Esophagus (tissue), 2 donors: Measurements from ENCODE around the gene KCNG2. TPM values are rescaled to one million over a fixed set of nuclear protein-coding genes. Genes with fewer than 3 reads are reported as not detected.

Experiments used
- H3K27ac ChIP-seq, 2 donors: one replicate each; pipeline ENCODE4 v1.5.1; 2013; ENCODE audit warnings: low read depth in 2 of 2, mild to moderate bottlenecking in 2 of 2, inconsistent platforms in 1 of 2, low read length in 1 of 2, moderate library complexity in 1 of 2
- H3K27me3 ChIP-seq, 2 donors: one replicate each; pipeline ENCODE4 v1.6.1; 2013; ENCODE audit warnings: low read length in 2 of 2, control low read depth in 1 of 2, mild to moderate bottlenecking in 1 of 2; ENCODE audit not compliant: insufficient read depth in 2 of 2, control insufficient read depth in 1 of 2
- H3K36me3 ChIP-seq, 2 donors: one replicate each; pipeline ENCODE4 v1.6.1; 2013; ENCODE audit warnings: low read length in 1 of 2; ENCODE audit not compliant: control insufficient read depth in 2 of 2, insufficient read depth in 2 of 2
- H3K4me1 ChIP-seq, 2 donors: one replicate each; pipeline ENCODE4 v1.6.1; 2013; ENCODE audit warnings: low read length in 1 of 2; ENCODE audit not compliant: control insufficient read depth in 2 of 2, insufficient read depth in 2 of 2
- H3K4me3 ChIP-seq, 2 donors: one replicate each; pipeline ENCODE4 v1.5.1; 2013; ENCODE audit warnings: low read length in 2 of 2, mild to moderate bottlenecking in 2 of 2, low read depth in 1 of 2, moderate library complexity in 1 of 2
- H3K9me3 ChIP-seq, 2 donors: one replicate each; pipeline ENCODE4 v1.6.1; 2013; ENCODE audit warnings: mild to moderate bottlenecking in 2 of 2, low read depth in 1 of 2, low read length in 1 of 2, moderate library complexity in 1 of 2; ENCODE audit not compliant: control insufficient read depth in 2 of 2, insufficient read depth in 1 of 2
- WGBS, 2 donors: extraction: QIAGEN DNeasy Blood & Tissue Kit; methylation state at CpG; one replicate each; pipeline ENCODE4 v1.1.7; 2013; 5-methylcytosine and 5-hydroxymethylcytosine counted together
- polyA plus RNA-seq, 2 donors: library from polyadenylated mRNA; stranded (reverse); fragments of 200-250 nt; gene quantifications; one replicate each; pipeline ENCODE4 v1.2.3, GENCODE V29; 2013
- donor health status: healthy with polysubstance abuse.
- donor health status: Bipolar disorder and iron deficiency.

Gene KCNG2
- polyA plus RNA-seq, 2 donors, result 0.04 TPM; not detected in 1

DNA sequence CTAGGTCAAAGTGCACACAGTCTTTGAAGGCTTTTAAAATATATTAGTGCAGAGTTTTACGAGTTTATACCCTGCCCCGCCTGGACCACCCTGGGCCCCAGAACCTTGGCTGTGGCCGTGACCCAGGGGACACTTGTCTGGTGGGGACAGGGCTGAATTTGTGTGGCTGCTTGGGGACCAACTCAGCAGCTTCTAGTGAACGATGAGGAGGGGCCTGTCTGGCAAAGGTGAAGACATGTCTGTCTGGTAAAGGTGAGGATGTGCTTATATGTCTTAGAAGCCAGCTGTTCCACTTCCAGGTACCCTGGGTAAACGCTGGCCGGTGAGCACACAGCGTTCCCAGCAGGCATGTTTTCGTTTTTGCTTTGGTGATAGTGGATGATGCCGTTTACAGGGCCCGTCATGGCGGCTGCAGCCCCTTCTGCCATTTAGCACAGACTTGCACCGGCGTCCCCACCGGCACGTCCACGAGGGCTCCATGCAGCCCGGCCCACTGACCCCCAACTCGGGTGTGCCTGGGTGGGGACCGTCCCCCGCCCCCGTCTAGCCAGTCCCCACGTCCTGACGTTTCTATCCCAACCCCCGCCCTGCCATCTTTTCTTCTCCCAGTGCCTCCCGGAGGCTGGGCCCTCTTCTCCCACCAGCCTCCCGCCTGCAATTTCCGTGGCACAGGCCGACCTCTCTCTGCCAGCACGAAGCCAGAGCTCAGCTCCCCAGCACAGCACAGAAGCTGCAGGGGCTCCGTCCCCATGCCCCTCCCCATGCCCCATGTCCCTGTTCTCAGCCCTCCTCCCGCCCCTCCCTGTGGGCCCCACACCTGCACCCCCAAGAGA lies 85.9 kb downstream of the KCNG2 start:
- Histone ChIP-seq H3K27ac (no peak overlapping the region), H3K36me3 (no peaks in the 10 kb centered on the region), H3K9me3 (peaks cover 6 to 25% of the 10 kb centered on the region in 2 donors), H3K27me3 (no peaks in the 10 kb centered on the region), H3K4me3 (no peak overlapping the region), H3K4me1 (no peaks in the 10 kb centered on the region)
- 89 to 92% methylated on average over 31 of the region's 31 CpGs for WGBS, 2 donors

DNA sequence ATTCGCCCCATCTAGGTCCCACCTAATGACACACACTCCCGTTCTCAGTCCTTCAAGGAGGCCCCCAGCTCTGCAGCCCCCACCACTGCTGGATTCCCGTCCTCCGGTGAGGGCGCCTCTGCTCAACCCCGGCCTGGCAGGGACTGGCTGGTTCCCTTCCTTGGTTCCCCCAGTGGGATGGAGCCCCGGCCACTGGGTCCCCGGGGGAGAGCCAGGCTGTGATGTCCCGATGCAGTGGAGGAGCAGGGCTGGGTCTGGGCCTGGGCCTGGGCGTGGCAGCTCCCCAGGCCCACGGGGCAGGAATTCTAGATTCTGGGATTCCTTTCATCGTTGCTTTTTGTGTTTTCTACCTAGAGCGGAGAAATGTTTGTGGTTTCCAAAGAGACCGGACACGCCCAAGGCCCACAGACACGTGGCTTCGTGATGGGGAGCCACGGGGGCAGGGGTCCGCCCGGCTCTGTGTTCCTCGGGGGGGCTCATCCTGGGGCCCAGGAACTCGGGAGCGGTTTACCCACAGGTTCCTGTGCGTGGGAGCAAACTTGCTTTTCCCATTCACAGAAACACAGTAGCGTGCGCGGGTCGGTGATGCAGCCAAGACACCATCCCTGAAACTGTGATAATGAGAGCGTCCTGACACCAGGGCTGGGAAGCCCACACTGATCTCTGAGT lies 86.7 kb downstream of the KCNG2 start:
- Histone ChIP-seq H3K27ac (no peak overlapping the region), H3K4me3 (no peak overlapping the region), H3K36me3 (no peaks in the 10 kb centered on the region), H3K4me1 (no peaks in the 10 kb centered on the region), H3K27me3 (no peaks in the 10 kb centered on the region), H3K9me3 (peaks cover 6 to 24% of the 10 kb centered on the region in 2 donors)
- WGBS, 2 donors, result 67 to 79% methylated on average over 29 of the region's 29 CpGs

DNA sequence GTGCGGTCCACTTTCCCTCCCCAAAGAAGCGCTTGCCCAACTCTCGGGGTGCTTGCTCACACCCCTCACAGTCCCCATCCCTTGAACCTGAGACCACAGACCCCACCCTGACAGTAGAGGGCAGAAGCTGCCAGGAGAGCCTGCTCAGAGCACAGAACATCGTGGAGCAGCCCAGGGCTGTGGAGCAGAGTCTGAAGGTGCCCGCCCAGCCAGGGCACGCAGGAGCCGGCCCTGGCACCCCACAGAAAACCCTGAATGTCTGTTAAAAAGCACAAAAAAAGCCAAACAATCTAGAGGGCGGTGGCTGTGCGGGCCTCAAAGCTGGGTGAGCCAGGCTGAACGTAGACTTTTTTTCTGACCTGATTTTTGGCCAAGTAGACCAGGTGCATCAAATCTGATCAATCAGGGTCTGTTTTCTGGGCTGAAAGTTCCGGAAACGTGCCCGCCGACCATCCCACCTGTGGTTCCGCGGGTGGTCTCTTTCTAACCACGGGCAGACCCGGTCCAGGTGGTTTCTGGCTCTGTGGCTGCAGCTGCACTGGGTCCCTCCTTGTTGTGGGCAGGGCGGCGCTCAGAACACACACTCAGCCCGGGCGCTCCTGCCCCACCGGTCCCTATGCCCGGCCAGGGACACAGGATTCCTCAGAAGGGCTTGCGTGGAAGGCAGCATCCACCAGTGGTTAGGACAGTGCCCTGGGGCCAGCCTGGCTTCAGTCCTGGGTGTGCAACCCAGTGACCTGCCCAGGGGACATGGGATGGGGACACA lies 87.4 kb downstream of the KCNG2 start:
- no peaks in the 10 kb centered on the region for H3K27me3 ChIP-seq
- no peaks in the 10 kb centered on the region for H3K4me1 ChIP-seq
- 73 to 82% methylated on average over 25 of the region's 25 CpGs for WGBS, 2 donors
- H3K9me3 ChIP-seq, result peaks cover 6 to 26% of the 10 kb centered on the region in 2 donors
- no peak overlapping the region for H3K4me3 ChIP-seq
- H3K27ac ChIP-seq, result no peak overlapping the region
- no peaks in the 10 kb centered on the region for H3K36me3 ChIP-seq

DNA sequence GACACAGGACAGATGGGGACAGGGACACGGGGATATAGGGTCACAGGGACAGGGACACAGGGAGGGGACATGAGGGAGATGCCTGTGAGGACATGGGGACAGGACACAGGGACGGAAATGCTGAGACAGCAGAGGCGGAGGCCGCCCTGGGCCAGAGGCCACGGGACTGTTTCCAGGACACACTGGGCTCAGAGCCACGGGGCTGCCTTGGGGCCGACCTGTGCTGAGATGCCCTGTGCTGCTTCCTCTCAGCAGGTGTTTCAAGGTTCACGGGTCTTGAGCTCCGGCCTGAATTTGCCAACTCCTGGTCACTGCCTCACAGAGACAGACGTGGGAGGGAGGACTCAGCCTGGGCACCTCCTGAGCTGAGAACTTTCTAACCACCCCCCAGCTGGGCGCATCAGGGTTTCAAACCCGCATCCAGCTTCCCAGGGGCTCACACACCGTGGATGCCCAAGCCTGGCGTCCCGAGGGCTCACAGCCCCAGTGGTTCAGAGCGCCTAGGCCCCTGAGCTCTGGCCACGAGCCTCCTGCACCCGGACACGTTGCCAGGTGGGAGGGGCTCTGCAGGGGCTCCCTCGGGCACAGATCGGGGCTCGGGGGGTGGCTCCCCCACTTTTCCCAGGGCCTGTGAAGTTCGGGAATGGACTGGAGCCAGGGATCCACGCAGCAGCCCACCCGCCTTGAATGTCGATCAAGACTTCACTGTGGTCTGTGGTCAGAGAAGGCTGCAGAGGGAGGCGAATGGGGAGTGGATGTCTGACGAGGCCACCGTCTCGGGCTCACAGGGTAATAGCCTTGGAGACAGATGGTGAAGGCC lies 89.7 kb downstream of the KCNG2 start:
- peaks cover 6 to 36% of the 10 kb centered on the region in 2 donors for H3K9me3 ChIP-seq

DNA sequence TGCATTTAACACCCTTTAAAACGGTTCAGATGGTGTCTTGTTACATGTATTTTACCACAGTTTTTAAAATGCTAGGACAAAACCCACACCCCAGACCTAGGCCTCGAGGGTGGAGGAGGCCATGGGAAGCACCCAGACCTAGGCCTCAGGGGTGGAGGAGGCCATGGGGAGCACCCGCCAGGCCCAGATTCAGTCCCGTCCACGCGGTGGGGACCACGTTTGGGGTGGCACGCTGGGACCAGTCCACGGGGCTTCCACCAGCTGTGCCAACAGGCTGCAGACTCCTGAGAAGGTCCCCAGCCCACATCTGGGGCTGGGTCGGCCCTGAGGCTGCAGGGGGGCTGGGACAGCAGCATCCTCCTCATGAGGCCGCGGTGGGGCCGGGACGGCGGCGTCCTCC lies 90.3 kb downstream of the KCNG2 start:
- H3K27me3 ChIP-seq, result no peaks in the 10 kb centered on the region
- H3K9me3 ChIP-seq, result peaks cover 6 to 32% of the 10 kb centered on the region in 2 donors
- H3K4me1 ChIP-seq, result no peaks in the 10 kb centered on the region
- no peaks in the 10 kb centered on the region for H3K36me3 ChIP-seq
- WGBS, 2 donors, result 85 to 95% methylated on average over 16 of the region's 16 CpGs
- no peak overlapping the region for H3K4me3 ChIP-seq
- no peak overlapping the region for H3K27ac ChIP-seq

More for the DNA sequence above, 89.7 kb downstream of the KCNG2 start:
- no peaks in the 10 kb centered on the region for H3K27me3 ChIP-seq
- H3K4me3 ChIP-seq, result no peak overlapping the region
- H3K36me3 ChIP-seq, result no peaks in the 10 kb centered on the region
- no peak overlapping the region for H3K27ac ChIP-seq
- 91% methylated on average over 30 of the region's 30 CpGs for WGBS, 2 donors
- H3K4me1 ChIP-seq, result no peaks in the 10 kb centered on the region

DNA sequence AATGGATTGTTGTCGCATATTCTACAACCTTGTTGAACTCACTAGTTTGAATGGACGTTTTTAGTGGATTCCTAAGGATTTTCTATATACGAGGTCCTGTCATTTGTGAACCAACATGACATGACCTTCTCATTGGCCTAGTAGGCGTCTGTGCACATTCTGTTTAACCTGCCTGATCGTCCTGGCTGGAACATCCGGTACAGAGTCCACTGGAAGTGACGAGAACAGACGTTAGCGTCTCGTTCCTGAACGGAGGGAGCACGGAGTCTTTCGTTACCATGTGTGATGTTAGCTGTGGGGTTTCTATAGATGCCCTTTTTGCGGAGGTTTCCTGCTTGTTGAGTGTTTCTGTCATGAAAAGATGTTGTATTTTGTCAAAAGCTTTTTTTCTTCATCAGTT lies 91.8 kb downstream of the KCNG2 start:
- H3K27me3 ChIP-seq, result no peaks in the 10 kb centered on the region
- no peak overlapping the region for H3K4me3 ChIP-seq
- peaks cover 6 to 32% of the 10 kb centered on the region in 2 donors for H3K9me3 ChIP-seq
- no peaks in the 10 kb centered on the region for H3K36me3 ChIP-seq
- WGBS, 2 donors, result 87 to 90% methylated on average over 14 of the region's 14 CpGs
- H3K27ac ChIP-seq, result no peak overlapping the region
- no peaks in the 10 kb centered on the region for H3K4me1 ChIP-seq

DNA sequence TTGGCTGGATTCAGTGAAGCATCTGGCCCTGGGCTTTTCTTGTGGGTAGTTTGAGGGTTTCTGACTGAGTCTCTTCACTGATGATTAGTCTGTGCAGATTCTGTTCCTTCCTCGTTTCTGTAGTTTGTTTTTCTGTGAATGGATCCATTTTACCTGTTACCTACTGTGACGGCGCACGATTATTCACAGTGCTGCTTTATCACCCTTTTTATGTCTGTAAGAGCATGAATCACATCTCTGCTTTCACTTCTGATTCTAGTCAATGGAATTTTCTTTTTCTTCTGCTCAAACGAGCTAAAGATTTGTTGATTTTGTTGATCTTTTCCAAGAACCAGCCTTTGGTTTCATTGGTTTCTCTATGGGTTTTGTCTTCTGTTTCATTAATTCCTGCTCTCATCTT lies 92.9 kb downstream of the KCNG2 start:
- Histone ChIP-seq H3K9me3 (peaks cover 6 to 29% of the 10 kb centered on the region in 2 donors), H3K27me3 (no peaks in the 10 kb centered on the region), H3K36me3 (no peaks in the 10 kb centered on the region), H3K4me1 (no peaks in the 10 kb centered on the region), H3K4me3 (no peak overlapping the region), H3K27ac (no peak overlapping the region)
- 78 to 80% methylated on average over 5 of the region's 5 CpGs for WGBS, 2 donors

DNA sequence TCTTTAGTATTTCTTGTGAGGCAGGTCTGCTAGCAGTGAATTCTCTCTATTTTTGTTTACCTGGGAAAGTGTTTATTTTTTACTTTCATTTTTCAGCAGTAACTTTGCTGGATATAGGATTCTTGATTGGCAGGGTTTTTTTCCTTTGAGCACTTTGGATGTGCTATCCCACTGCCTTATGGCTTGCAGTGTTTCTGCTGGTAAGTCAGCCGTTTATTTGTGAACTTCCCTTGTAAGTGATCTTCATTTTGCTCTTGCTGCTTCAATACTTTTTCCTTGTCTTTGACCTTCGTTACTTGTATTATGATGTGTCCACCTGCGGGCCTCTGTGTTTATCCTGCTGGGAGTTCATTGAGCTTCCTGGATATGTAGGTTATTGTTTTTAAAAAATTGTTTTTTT lies 99.0 kb downstream of the KCNG2 start:
- Histone ChIP-seq H3K4me3 (no peak overlapping the region), H3K36me3 (peaks cover 0 to 5% of the 10 kb centered on the region in 2 donors), H3K9me3 (peaks cover 3 to 32% of the 10 kb centered on the region in 2 donors), H3K27me3 (no peaks in the 10 kb centered on the region), H3K4me1 (peaks cover 0 to 2% of the 10 kb centered on the region in 2 donors), H3K27ac (no peak overlapping the region)
- WGBS, 2 donors, result 73 to 76% methylated on average over 3 of the region's 3 CpGs
